C4-2B (cell line): Measurements from ENCODE around the gene LAMA5.

Experiments used
- H3K27ac ChIP-seq: fragments of 450-650 bp; 2 replicates; pipeline ENCODE4 v1.5.1; 2017
- ZFX ChIP-seq: fragments of 450-650 bp; IDR thresholded peaks from 2 replicates; pipeline ENCODE4 v1.6.1; 2017
- TF ChIP-seq, protein P1 (sequence below): fragments of 450-650 bp; conservative IDR thresholded peaks from 2 replicates; pipeline ENCODE4 v1.5.1; 2017; ENCODE audit warnings: mild to moderate bottlenecking

The LAMA5 gene

DNA sequence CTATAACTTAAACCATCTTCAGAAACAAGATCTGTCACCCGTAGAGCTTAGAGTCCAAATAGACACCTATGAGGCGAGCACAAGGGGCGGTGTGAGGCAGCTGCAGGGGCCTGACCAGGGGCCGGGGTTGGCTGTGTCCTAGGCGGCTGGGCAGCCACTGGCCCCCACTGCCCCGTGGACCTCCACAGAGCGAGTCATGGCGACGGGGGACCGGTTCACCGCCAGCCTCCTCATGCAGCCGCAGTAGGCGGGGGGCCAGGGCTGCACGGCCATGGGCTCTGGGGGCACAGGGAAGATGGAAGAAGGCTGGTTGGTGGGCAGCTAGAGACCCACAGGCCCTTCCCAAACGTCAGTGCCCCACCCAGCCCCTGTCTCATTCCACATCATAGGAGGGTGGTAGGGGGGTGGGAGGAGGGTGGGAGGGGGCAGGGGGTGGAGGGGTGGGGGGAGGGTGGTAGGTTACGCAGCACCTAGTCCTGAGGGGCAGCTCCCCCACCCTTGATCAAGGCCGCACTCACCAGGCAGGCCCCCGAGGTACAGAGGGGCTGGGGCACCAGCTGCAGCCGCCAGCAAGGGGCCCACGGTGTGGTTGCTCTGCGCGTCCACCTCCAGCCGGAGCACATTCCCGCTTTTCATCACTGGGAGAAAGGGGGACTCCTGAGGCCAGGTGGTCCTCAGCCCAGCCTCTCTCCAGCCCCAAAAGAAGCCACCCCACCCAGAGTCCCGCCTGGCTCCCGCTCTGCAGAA is 57.7 kb downstream of the LAMA5 start:
- no peak overlapping the region for H3K27ac ChIP-seq
- no peak for TF ChIP-seq ZFX
- TF ChIP-seq, protein P1, sequence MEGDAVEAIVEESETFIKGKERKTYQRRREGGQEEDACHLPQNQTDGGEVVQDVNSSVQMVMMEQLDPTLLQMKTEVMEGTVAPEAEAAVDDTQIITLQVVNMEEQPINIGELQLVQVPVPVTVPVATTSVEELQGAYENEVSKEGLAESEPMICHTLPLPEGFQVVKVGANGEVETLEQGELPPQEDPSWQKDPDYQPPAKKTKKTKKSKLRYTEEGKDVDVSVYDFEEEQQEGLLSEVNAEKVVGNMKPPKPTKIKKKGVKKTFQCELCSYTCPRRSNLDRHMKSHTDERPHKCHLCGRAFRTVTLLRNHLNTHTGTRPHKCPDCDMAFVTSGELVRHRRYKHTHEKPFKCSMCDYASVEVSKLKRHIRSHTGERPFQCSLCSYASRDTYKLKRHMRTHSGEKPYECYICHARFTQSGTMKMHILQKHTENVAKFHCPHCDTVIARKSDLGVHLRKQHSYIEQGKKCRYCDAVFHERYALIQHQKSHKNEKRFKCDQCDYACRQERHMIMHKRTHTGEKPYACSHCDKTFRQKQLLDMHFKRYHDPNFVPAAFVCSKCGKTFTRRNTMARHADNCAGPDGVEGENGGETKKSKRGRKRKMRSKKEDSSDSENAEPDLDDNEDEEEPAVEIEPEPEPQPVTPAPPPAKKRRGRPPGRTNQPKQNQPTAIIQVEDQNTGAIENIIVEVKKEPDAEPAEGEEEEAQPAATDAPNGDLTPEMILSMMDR: no peak

DNA sequence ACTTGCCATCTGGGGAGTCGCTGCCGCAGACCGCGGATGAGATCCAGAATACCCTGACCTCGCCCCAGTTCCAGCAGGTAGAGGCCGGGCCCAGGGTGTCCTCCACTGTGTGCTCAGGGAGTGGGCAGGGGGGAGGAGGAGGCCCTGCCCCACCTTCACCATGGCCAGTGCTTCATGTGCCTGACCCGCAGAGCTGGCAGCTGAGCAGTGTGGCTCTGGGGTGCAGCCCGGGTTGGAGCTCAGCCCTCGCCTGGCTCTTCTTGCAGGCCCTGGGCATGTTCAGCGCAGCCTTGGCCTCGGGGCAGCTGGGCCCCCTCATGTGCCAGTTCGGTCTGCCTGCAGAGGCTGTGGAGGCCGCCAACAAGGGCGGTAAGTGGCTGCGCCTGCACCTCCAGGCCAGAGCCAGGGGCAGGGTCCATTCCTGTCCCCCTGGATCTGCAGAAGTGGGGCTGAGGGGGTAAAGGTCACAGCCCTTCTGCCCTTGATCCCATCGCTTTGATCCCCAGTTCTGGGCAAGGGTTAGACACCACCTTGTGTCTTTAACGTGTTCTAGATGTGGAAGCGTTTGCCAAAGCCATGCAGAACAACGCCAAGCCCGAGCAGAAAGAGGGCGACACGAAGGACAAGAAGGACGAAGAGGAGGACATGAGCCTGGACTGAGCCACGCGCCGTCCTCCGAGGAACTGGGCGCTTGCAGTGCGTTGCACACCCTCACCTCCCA is 58.9 kb downstream of the LAMA5 start:
- TF ChIP-seq ZFX: no peak
- TF ChIP-seq, protein P1: no peak
- no peak overlapping the region for H3K27ac ChIP-seq

DNA sequence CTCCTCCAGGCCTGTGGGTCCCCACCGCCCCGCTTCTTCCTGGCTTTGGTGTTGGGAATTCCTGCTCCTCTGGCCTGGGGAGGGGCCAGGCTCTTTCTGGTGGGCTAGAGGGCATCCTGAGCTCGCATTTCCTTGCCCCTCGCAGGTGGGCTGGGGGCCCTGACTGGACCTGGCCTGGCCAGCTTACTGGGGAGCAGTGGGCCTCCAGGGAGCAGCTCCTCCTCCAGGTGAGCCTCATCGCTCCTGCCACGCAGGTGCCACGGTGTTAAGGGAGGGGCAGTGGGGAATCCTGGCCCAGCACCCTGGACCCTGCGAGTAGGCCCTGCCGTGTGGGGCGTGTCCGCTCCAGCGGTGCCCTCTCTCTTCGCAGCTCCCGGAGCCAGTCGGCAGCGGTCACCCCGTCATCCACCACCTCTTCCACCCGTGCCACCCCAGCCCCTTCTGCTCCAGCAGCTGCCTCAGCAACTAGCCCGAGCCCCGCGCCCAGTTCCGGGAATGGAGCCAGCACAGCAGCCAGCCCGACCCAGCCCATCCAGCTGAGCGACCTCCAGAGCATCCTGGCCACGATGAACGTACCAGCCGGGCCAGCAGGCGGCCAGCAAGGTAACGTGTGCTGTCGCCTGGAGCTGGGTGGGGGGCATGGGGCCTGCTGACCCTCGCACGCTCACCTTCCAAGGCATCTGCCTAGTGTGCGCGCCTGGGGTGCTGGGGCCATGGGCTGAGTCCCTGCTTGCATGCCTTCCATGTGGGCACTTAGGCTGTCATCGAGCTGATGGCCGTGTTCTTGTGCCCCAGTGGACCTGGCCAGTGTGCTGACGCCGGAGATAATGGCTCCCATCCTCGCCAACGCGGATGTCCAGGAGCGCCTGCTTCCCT is 59.6 kb downstream of the LAMA5 start:
- TF ChIP-seq, protein P1: no peak
- TF ChIP-seq ZFX: no peak
- no peak overlapping the region for H3K27ac ChIP-seq

DNA sequence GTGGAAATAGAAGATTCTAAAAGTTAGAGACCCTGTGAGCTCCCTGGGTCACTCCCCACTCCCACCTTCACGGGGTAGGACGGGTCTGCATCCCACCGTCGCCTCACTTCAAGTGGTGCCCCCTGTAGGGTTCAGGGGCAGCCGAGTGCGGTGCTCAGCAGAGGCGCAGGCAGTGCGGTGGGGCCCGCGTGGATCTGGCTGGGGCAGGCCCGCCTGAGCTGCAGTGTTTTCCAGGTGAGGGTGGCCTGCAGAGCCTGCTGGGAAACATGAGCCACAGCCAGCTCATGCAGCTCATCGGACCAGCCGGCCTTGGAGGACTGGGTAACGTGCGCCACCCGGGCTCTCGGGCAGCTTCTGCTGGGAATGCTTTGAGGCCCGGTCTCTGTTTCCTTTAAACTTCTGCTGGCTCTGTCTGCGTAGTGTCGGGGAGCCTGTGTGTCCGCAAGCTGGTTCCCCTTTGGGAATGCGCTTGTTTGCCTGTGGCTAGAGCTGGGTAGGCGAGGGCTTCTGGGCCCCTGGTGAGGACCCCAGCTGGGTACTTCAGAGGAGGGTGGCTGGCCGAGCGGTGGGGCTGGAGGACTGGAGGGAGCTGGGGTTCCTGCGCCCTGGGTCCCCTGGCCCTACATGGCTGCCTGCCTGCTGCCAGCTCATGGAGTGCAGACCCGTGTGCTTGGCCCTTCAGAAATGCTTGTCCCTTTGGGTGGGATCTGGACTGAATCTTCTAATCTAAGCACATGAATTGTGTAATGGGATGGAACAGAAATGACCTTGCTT is 60.5 kb downstream of the LAMA5 start:
- no peak overlapping the region for H3K27ac ChIP-seq
- TF ChIP-seq ZFX: no peak
- TF ChIP-seq, protein P1: no peak

DNA sequence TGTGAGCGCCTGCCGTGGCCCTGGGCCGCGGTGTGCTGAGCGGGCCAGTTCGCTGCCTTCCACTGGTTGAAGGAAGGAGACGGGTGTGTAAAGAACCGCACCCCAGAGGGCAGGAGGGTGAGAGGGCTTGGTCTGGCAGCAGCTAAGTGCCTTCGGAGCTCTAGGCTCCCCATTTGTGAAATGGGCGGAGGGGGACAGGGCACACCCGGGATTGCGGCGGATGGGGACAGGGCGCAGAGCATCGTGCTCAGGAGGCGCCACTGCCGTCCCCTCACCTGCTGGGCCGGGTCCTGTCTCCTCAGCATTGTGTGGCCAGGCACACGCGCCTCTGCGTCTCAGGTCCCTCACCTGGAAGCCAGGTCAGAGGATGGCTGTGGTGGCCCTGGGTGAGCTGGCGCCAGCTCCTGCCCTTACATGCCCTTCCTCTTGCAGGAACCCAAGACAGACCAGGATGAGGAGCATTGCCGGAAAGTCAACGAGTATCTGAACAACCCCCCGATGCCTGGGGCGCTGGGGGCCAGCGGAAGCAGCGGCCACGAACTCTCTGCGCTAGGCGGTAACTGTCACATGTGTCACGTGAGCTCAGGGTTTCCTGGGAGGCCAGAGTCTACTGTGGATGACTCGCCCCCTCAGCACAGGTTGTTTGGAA is 61.2 kb downstream of the LAMA5 start:
- no peak for TF ChIP-seq ZFX
- TF ChIP-seq, protein P1: no peak
- H3K27ac ChIP-seq: peak overlapping the region; percentile 95

DNA sequence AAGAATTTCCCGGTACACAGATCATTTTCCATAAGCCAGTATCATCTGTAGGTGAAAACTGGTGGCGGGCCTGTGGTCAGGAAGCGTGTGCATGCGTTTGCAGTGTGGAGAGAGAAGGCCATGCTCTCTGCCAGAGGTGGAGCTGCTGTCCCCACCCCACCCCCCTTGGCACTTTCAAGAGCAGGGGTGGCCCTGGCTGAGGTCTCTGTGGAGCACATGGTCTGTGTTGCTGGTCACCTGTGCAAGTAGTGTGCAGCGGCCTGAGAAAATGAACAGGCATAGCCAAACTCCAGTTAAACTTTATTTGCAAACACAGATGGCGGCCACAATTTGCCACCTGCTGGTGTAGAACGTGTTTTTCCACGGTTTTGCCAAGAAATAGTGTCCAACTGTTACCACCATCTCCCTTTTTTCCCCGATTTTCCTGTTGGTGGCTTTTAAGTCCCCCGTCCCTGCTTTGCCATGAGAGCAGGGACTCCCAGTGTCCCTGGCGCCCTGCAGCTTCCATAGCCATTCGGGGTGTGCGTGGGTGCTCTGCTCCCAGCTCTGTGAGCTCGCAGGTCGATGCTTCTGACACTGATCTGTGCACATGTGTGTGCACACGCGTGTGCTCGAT is 61.9 kb downstream of the LAMA5 start:
- H3K27ac ChIP-seq: peak overlapping the region; percentile 95
- TF ChIP-seq ZFX: no peak
- TF ChIP-seq, protein P1: no peak
